Measurements from ENCODE around the gene SEMA3E.
A peak's percentile ranks its signal among the peaks of the same experiment; 100 is the strongest.
"Not testable (repeated sequence)": the region's sequence is repeated elsewhere in the genome, so short reads cannot be mapped to it uniquely, and the experiment has no call there.

SEMA3E gene

GRCh38 chr7:83486957-83487356 lies 162.0 kb downstream of the SEMA3E start:
- no peak for DNase-seq (ENCODE audit: low read depth in 2 of 2)

- no peak for DNase-seq (ENCODE audit: low read depth in 2 of 2)
Observed at GRCh38 chr7:83486536-83486935, 162.4 kb downstream of the SEMA3E start.

GRCh38 chr7:83484826-83485225 lies 164.1 kb downstream of the SEMA3E start:
- no peak for DNase-seq (ENCODE audit: low read depth in 2 of 2)

- no peak for DNase-seq (ENCODE audit: low read depth in 2 of 2)
Observed at GRCh38 chr7:83484266-83484665, 164.7 kb downstream of the SEMA3E start.

GRCh38 chr7:83478616-83479015 lies 170.3 kb downstream of the SEMA3E start:
- DNase-seq (ENCODE audit: low read depth in 2 of 2), result no peak

GRCh38 chr7:83476511-83477050 lies 172.4 kb downstream of the SEMA3E start:
- no peak for DNase-seq (ENCODE audit: low read depth in 2 of 2)

GRCh38 chr7:83475420-83475819 lies 173.5 kb downstream of the SEMA3E start:
- DNase-seq (ENCODE audit: low read depth in 2 of 2), result no peak

- DNase-seq (ENCODE audit: low read depth in 2 of 2), result no peak
Observed at GRCh38 chr7:83472376-83472775, 176.6 kb downstream of the SEMA3E start.

GRCh38 chr7:83469491-83469890 lies 179.4 kb downstream of the SEMA3E start:
- DNase-seq (ENCODE audit: low read depth in 2 of 2), result peak in 1 of 2 experiments; percentile 2

- DNase-seq (ENCODE audit: low read depth in 2 of 2), result peak; percentile 68
Observed at GRCh38 chr7:83469076-83469475, 179.9 kb downstream of the SEMA3E start.

- peak; percentile 98 for DNase-seq (ENCODE audit: low read depth in 2 of 2)
Observed at GRCh38 chr7:83468251-83468739, 180.6 kb downstream of the SEMA3E start.

- no peak for DNase-seq (ENCODE audit: low read depth in 2 of 2)
Observed at GRCh38 chr7:83467493-83467892, 181.4 kb downstream of the SEMA3E start.

GRCh38 chr7:83466956-83467355 lies 182.0 kb downstream of the SEMA3E start:
- no peak for DNase-seq (ENCODE audit: low read depth in 2 of 2)

- no peak for DNase-seq (ENCODE audit: low read depth in 2 of 2)
Observed at GRCh38 chr7:83466187-83466923, 182.6 kb downstream of the SEMA3E start.

- no peak for DNase-seq (ENCODE audit: low read depth in 2 of 2)
Observed at GRCh38 chr7:83465643-83466042, 183.3 kb downstream of the SEMA3E start.

GRCh38 chr7:83461820-83462219 lies 187.1 kb downstream of the SEMA3E start:
- DNase-seq (ENCODE audit: low read depth in 2 of 2), result not testable (repeated sequence)

- DNase-seq (ENCODE audit: low read depth in 2 of 2), result not testable (repeated sequence)
Observed at GRCh38 chr7:83459930-83460653, 188.8 kb downstream of the SEMA3E start.

- not testable (repeated sequence) for DNase-seq (ENCODE audit: low read depth in 2 of 2)
Observed at GRCh38 chr7:83459101-83459929, 189.6 kb downstream of the SEMA3E start.

GRCh38 chr7:83457022-83457892 lies 191.7 kb downstream of the SEMA3E start:
- DNase-seq (ENCODE audit: low read depth in 2 of 2), result peak in 1 of 2 experiments; percentile 3

GRCh38 chr7:83456413-83456812 lies 192.5 kb downstream of the SEMA3E start:
- DNase-seq (ENCODE audit: low read depth in 2 of 2), result no peak

GRCh38 chr7:83455612-83456011 lies 193.3 kb downstream of the SEMA3E start:
- no peak for DNase-seq (ENCODE audit: low read depth in 2 of 2)
